ENCODE results near the gene KCNJ3. TPM values are rescaled to one million over a fixed set of nuclear protein-coding genes. Genes with fewer than 3 reads are reported as not detected.

KCNJ3 gene
- total RNA-seq, 4 donors from 2014 or later, result 0.40 to 1.3 (median 0.55) TPM; not detected in 1

DNA sequence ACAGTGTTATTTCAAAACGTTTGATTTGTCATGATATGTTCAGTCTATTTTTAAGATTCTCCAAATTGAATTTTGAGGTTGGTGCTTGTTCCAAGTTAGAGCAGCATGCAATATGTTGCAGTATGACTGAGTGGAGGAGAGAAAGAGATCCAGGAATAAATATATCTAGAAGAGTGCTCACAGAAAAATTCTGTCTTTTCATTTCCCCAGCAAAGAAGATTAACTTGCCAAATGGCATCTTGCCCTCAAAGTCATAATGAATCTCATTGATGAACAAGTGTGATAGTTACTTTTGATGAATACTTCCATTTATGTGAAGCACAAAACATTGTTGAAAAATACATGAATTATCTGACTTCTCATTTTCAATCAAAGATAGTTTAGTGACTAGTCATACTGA, 95.9 kb downstream of the KCNJ3 start:
- Histone ChIP-seq H3K4me3 (no peak overlapping the region), H3K27me3 (no peaks in the 10 kb centered on the region), H3K9me3 (no peaks in the 10 kb centered on the region), H3K36me3 (no peaks in the 10 kb centered on the region), H3K27ac (no peak overlapping the region), H3K4me1 (no peaks in the 10 kb centered on the region)
- TF ChIP-seq, protein P1, sequence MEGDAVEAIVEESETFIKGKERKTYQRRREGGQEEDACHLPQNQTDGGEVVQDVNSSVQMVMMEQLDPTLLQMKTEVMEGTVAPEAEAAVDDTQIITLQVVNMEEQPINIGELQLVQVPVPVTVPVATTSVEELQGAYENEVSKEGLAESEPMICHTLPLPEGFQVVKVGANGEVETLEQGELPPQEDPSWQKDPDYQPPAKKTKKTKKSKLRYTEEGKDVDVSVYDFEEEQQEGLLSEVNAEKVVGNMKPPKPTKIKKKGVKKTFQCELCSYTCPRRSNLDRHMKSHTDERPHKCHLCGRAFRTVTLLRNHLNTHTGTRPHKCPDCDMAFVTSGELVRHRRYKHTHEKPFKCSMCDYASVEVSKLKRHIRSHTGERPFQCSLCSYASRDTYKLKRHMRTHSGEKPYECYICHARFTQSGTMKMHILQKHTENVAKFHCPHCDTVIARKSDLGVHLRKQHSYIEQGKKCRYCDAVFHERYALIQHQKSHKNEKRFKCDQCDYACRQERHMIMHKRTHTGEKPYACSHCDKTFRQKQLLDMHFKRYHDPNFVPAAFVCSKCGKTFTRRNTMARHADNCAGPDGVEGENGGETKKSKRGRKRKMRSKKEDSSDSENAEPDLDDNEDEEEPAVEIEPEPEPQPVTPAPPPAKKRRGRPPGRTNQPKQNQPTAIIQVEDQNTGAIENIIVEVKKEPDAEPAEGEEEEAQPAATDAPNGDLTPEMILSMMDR (IDR thresholded peaks at IDR 0.05), result no peak
- no peak for TF ChIP-seq EP300 (IDR thresholded peaks at IDR 0.05; ENCODE audit: low read depth)
- TF ChIP-seq POLR2A (IDR thresholded peaks at IDR 0.05), result no peak
- no peak for TF ChIP-seq POLR2AphosphoS5 (IDR thresholded peaks at IDR 0.05)
- in situ Hi-C loops (cut with MboI; ENCODE audit: low pct_ligation_motif_present in 1 of 4, low pct_unique_long_range_greater_than_20kb in 1 of 4, low sequenced_read_pairs in 3 of 4) (no loop called here), intact Hi-C loops (cut with DNase I; ENCODE audit: low total_unique reads) (no loop called here)
- DNase-seq, result no peak
- 42 to 53% methylated on average over 1 of the region's 1 CpG for WGBS, 2 donors (ENCODE audit: low coverage in 1 of 2)

DNA sequence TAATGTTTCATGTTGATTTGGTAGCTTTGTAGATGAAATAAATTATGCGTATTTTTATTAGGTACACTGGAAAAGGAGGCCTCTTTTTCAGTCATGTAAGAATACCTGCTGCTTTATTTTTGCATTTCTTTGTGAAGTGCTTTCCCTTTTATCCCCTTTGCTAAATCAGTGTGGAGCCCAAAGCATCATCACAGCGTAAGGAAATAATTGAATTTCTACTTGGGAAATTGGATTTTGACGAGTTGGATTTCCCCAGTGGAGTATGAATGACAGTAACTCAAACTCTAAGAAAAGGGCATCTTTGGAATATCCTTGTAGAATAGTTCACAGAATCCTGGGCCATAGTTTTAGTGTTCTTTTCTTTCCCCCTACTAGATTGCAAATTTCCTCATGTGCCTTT, 97.2 kb downstream of the KCNJ3 start:
- no peaks in the 10 kb centered on the region for H3K4me1 ChIP-seq
- H3K4me3 ChIP-seq, result no peak overlapping the region
- TF ChIP-seq EP300 (IDR thresholded peaks at IDR 0.05; ENCODE audit: low read depth) (no peak), POLR2AphosphoS5 (IDR thresholded peaks at IDR 0.05) (no peak), POLR2A (IDR thresholded peaks at IDR 0.05) (no peak)
- TF ChIP-seq, protein P1 (IDR thresholded peaks at IDR 0.05), result no peak
- no peak overlapping the region for H3K27ac ChIP-seq
- DNase-seq, result no peak
- no peaks in the 10 kb centered on the region for H3K9me3 ChIP-seq
- H3K36me3 ChIP-seq, result no peaks in the 10 kb centered on the region
- no peaks in the 10 kb centered on the region for H3K27me3 ChIP-seq
- in situ Hi-C loops (cut with MboI; ENCODE audit: low pct_ligation_motif_present in 1 of 4, low pct_unique_long_range_greater_than_20kb in 1 of 4, low sequenced_read_pairs in 3 of 4), result no loop called here
- 65 to 86% methylated on average over 3 of the region's 3 CpGs for WGBS, 2 donors (ENCODE audit: low coverage in 1 of 2)
- intact Hi-C loops (cut with DNase I; ENCODE audit: low total_unique reads), result no loop called here

DNA sequence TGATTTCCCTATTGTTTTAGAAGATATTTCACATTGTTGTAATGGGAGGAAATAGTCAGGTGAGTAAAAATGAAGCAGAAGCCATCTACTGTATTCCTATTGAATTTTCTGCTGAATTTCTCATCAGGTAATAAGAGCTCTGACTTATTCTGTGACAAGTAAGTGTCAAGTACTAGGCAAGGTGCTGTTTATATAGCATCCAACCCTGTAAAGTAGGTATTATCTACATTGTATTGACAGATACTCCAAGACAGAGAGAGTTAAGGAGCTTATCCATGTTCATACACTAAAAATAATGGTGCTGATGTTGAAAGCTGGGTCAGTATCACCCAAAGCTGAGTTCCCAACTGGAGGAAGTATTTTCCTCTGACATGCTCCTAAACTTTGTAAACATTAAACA, 106.0 kb downstream of the KCNJ3 start:
- H3K27me3 ChIP-seq, result no peaks in the 10 kb centered on the region
- H3K9me3 ChIP-seq, result no peaks in the 10 kb centered on the region
- in situ Hi-C loops (cut with MboI; ENCODE audit: low pct_ligation_motif_present in 1 of 4, low pct_unique_long_range_greater_than_20kb in 1 of 4, low sequenced_read_pairs in 3 of 4) (no loop called here), intact Hi-C loops (cut with DNase I; ENCODE audit: low total_unique reads) (no loop called here)
- H3K36me3 ChIP-seq, result no peaks in the 10 kb centered on the region
- no peak overlapping the region for H3K27ac ChIP-seq
- no peak overlapping the region for H3K4me3 ChIP-seq
- H3K4me1 ChIP-seq, result no peaks in the 10 kb centered on the region
- TF ChIP-seq EP300 (IDR thresholded peaks at IDR 0.05; ENCODE audit: low read depth), result no peak
- TF ChIP-seq, protein P1 (IDR thresholded peaks at IDR 0.05), result no peak
- TF ChIP-seq POLR2A (IDR thresholded peaks at IDR 0.05), result no peak
- no peak for TF ChIP-seq POLR2AphosphoS5 (IDR thresholded peaks at IDR 0.05)
- DNase-seq, result no peak

DNA sequence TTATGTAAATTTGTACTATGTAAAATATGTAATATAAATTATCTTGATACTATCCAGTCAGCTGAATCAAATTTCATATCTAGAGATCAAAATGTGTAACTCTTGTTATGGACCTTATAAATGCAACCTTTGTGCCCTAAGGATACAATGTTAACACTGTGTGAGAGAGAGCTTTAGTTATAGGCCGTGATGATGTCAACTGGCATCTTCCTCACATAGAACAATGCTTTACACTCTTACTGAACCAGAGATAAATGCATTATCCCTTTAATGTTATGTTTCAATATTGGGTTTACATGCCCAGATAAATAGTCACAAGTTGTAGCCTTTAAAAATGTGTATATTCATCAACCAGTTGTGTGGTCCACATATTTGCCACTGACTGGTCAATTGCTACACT, 115.1 kb downstream of the KCNJ3 start:
- Histone ChIP-seq H3K4me1 (no peaks in the 10 kb centered on the region), H3K27me3 (no peaks in the 10 kb centered on the region), H3K36me3 (no peaks in the 10 kb centered on the region), H3K27ac (no peak overlapping the region), H3K9me3 (no peaks in the 10 kb centered on the region), H3K4me3 (no peak overlapping the region)
- WGBS, 2 donors (ENCODE audit: low coverage in 1 of 2), result 33 to 60% methylated on average over 1 of the region's 1 CpG
- in situ Hi-C loops (cut with MboI; ENCODE audit: low pct_ligation_motif_present in 1 of 4, low pct_unique_long_range_greater_than_20kb in 1 of 4, low sequenced_read_pairs in 3 of 4) (no loop called here), intact Hi-C loops (cut with DNase I; ENCODE audit: low total_unique reads) (no loop called here)
- DNase-seq, result no peak
- TF ChIP-seq POLR2A (IDR thresholded peaks at IDR 0.05), result no peak
- TF ChIP-seq POLR2AphosphoS5 (IDR thresholded peaks at IDR 0.05), result no peak
- TF ChIP-seq, protein P1 (IDR thresholded peaks at IDR 0.05), result no peak
- no peak for TF ChIP-seq EP300 (IDR thresholded peaks at IDR 0.05; ENCODE audit: low read depth)

Measured in transverse colon (tissue), 4 donors.